ENCODE measurements around the gene KRT17. TPM values are rescaled to one million over a fixed set of nuclear protein-coding genes. Genes with fewer than 3 reads are reported as not detected.

The KRT17 gene
- total RNA-seq, 1 donor from 2014 or later, result 258 TPM

GRCh38 chr17:41659427-41660212, 35.2 kb upstream of the KRT17 start:
- Mint-ChIP-seq H3K4me1 (ENCODE audit: low read depth) (peaks cover 6% of the 10 kb centered on the region), H3K27ac (ENCODE audit: unreplicated experiment) (no peak overlapping the region), H3K27me3 (ENCODE audit: low read depth) (no peaks in the 10 kb centered on the region), H3K9me3 (ENCODE audit: low read depth) (no peaks in the 10 kb centered on the region), H3K4me3 (ENCODE audit: unreplicated experiment) (no peak overlapping the region), H3K36me3 (ENCODE audit: low read depth) (no peaks in the 10 kb centered on the region)
- no peak for TF ChIP-seq CTCF (IDR thresholded peaks at IDR 0.05)
- DNase-seq (ENCODE audit: low spot score), result no peak

- H3K27me3 Mint-ChIP-seq (ENCODE audit: low read depth), result no peaks in the 10 kb centered on the region
- peaks cover 8% of the 10 kb centered on the region for H3K4me1 Mint-ChIP-seq (ENCODE audit: low read depth)
- H3K4me3 Mint-ChIP-seq (ENCODE audit: unreplicated experiment), result no peak overlapping the region
- no peak for DNase-seq (ENCODE audit: low spot score)
- no peak overlapping the region for H3K27ac Mint-ChIP-seq (ENCODE audit: unreplicated experiment)
- TF ChIP-seq CTCF (IDR thresholded peaks at IDR 0.05), result no peak
- no peaks in the 10 kb centered on the region for H3K9me3 Mint-ChIP-seq (ENCODE audit: low read depth)
- no peaks in the 10 kb centered on the region for H3K36me3 Mint-ChIP-seq (ENCODE audit: low read depth)
Measured at GRCh38 chr17:41658846-41659245, 34.5 kb upstream of the KRT17 start.

GRCh38 chr17:41657936-41658335, 33.6 kb upstream of the KRT17 start:
- no peak for DNase-seq (ENCODE audit: low spot score)
- no peak overlapping the region for H3K27ac Mint-ChIP-seq (ENCODE audit: unreplicated experiment)
- no peak for TF ChIP-seq CTCF (IDR thresholded peaks at IDR 0.05)
- no peaks in the 10 kb centered on the region for H3K9me3 Mint-ChIP-seq (ENCODE audit: low read depth)
- no peaks in the 10 kb centered on the region for H3K27me3 Mint-ChIP-seq (ENCODE audit: low read depth)
- peaks cover 10% of the 10 kb centered on the region for H3K4me1 Mint-ChIP-seq (ENCODE audit: low read depth)
- no peak overlapping the region for H3K4me3 Mint-ChIP-seq (ENCODE audit: unreplicated experiment)
- no peaks in the 10 kb centered on the region for H3K36me3 Mint-ChIP-seq (ENCODE audit: low read depth)

GRCh38 chr17:41657176-41657754, 32.9 kb upstream of the KRT17 start:
- no peak overlapping the region for H3K4me3 Mint-ChIP-seq (ENCODE audit: unreplicated experiment)
- no peaks in the 10 kb centered on the region for H3K9me3 Mint-ChIP-seq (ENCODE audit: low read depth)
- TF ChIP-seq CTCF (IDR thresholded peaks at IDR 0.05), result no peak
- no peaks in the 10 kb centered on the region for H3K36me3 Mint-ChIP-seq (ENCODE audit: low read depth)
- H3K27me3 Mint-ChIP-seq (ENCODE audit: low read depth), result no peaks in the 10 kb centered on the region
- no peak for DNase-seq (ENCODE audit: low spot score)
- H3K27ac Mint-ChIP-seq (ENCODE audit: unreplicated experiment), result no peak overlapping the region
- H3K4me1 Mint-ChIP-seq (ENCODE audit: low read depth), result peaks cover 10% of the 10 kb centered on the region

- no peak overlapping the region for H3K4me3 Mint-ChIP-seq (ENCODE audit: unreplicated experiment)
- DNase-seq (ENCODE audit: low spot score), result no peak
- peaks cover 16% of the 10 kb centered on the region for H3K4me1 Mint-ChIP-seq (ENCODE audit: low read depth)
- H3K9me3 Mint-ChIP-seq (ENCODE audit: low read depth), result no peaks in the 10 kb centered on the region
- no peaks in the 10 kb centered on the region for H3K27me3 Mint-ChIP-seq (ENCODE audit: low read depth)
- H3K27ac Mint-ChIP-seq (ENCODE audit: unreplicated experiment), result no peak overlapping the region
- H3K36me3 Mint-ChIP-seq (ENCODE audit: low read depth), result no peaks in the 10 kb centered on the region
- TF ChIP-seq CTCF (IDR thresholded peaks at IDR 0.05), result no peak
Measured at GRCh38 chr17:41656249-41657023, 32.1 kb upstream of the KRT17 start.

All from chondrocyte (in vitro differentiated cells).